ENCODE data around the gene PACS1.
A peak's percentile ranks its signal among the peaks of the same experiment; 100 is the strongest.
"Not testable (repeated sequence)": the region's sequence is repeated elsewhere in the genome, so short reads cannot be mapped to it uniquely, and the experiment has no call there.

The PACS1 gene

DNA sequence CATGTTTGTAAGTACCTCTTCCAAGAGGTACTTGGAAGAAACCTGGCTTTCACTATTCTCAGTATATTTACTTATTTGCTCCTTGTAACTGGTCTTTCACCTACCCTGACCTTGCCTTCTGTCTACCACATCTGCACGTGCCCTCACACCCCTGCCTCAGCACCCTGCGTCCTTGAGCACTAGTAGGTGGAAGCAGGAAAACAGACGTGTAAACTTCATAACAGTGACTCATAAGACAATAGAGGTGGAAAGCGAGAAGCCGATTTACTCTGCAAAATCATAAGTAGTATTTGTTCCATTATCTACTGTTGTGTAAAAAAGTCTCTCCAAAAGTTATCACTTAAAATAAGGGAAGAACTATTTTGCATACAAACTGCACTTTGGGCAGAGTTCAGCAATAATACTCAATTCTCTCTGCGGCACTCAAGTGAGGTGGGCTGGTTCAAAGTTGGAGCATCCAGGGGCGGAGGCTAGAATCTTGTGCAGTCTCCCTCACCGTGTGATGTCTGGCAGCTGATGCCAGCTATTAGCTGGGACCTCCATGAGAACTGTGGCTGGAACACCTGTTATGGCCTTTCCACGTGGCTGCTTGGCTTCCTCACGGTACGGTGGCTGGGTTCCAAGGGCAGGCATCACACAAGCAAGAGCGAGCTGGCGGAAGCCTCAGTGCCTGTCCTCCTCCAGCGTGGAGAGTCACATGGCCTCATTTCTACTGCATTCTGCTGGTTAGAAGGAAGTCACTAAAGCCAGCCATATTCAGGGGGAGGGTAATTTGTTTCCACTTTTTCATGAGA, 30.4 kb downstream of the PACS1 start:
- Histone ChIP-seq H3K4me1 (ENCODE audit: insufficient read depth, low read length) (peaks cover 6% of the 10 kb centered on the region; the same call in 1 of the 2 replicates), H3K4me3 (ENCODE audit: low read length) (no peak overlapping the region), H3K36me3 (ENCODE audit: insufficient read depth, low read length) (no peaks in the 10 kb centered on the region), H3K27ac (ENCODE audit: low read depth, low read length) (no peak overlapping the region), H3K9ac (ENCODE audit: low read depth, low read length) (no peak overlapping the region), H3K27me3 (ENCODE audit: insufficient read depth, low read length) (no peaks in the 10 kb centered on the region), H3K9me3 (ENCODE audit: insufficient read depth, low read depth, low read length) (no peaks in the 10 kb centered on the region)
- 90% methylated on average over 12 of the region's 14 CpGs for WGBS

DNA sequence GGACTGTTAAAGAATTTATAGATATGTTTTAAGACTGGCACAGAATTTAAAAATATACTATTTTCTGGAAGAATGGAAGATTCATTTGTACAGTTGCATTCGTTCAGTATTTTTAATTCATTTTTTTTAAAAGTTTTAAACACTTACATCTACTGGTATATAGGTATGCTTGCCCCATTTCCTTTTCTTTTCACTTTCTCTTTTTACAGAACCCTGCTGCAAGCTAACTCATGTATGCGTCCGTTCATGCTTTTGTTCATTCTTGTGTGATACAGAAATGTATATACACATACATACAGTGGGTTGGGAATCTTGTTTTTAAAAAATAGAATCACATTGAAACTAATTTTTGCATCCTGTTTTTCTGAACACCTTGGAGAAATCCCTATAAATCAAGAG, 31.0 kb downstream of the PACS1 start:
- Histone ChIP-seq H3K4me3 (ENCODE audit: low read length) (no peak overlapping the region), H3K9ac (ENCODE audit: low read depth, low read length) (no peak overlapping the region), H3K27ac (ENCODE audit: low read depth, low read length) (no peak overlapping the region), H3K27me3 (ENCODE audit: insufficient read depth, low read length) (no peaks in the 10 kb centered on the region), H3K9me3 (ENCODE audit: insufficient read depth, low read depth, low read length) (no peaks in the 10 kb centered on the region), H3K36me3 (ENCODE audit: insufficient read depth, low read length) (no peaks in the 10 kb centered on the region), H3K4me1 (ENCODE audit: insufficient read depth, low read length) (peaks cover 6% of the 10 kb centered on the region; the same call in 1 of the 2 replicates)
- WGBS, result no CpG with 5 or more reads among the region's 3 CpGs

DNA sequence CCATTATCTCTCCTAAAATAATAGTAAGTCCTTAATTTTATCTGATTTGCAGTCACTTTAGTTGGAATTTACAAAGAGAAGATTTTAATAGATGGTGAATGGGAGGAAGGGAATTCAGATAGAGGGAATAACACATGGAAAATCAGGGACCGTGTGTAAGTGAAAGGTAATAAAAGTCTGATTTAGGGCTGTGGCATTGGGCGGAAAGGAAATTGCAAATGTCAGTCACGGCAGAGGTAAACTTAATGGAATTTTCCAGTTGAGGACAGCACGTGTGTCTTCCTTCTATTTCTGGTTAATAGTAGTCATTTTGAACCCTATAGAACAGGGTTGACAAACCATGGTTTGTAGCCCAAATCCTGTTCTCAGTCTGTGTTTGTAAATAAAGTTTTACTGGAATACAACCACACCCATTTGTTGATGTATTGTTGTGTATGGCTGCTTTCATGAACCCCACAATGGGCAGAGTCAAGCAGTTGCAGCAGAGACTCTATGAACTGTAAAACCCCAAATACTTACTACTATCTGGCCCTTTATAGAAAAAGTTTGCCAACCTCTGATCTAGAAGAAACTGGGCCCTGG, 34.1 kb downstream of the PACS1 start:
- Histone ChIP-seq H3K4me3 (ENCODE audit: low read length) (no peak overlapping the region), H3K36me3 (ENCODE audit: insufficient read depth, low read length) (no peaks in the 10 kb centered on the region), H3K4me1 (ENCODE audit: insufficient read depth, low read length) (peaks cover 18% of the 10 kb centered on the region), H3K27ac (ENCODE audit: low read depth, low read length) (no peak overlapping the region), H3K27me3 (ENCODE audit: insufficient read depth, low read length) (no peaks in the 10 kb centered on the region), H3K9me3 (ENCODE audit: insufficient read depth, low read depth, low read length) (no peaks in the 10 kb centered on the region), H3K9ac (ENCODE audit: low read depth, low read length) (no peak overlapping the region)
- 91% methylated on average over 4 of the region's 4 CpGs for WGBS

DNA sequence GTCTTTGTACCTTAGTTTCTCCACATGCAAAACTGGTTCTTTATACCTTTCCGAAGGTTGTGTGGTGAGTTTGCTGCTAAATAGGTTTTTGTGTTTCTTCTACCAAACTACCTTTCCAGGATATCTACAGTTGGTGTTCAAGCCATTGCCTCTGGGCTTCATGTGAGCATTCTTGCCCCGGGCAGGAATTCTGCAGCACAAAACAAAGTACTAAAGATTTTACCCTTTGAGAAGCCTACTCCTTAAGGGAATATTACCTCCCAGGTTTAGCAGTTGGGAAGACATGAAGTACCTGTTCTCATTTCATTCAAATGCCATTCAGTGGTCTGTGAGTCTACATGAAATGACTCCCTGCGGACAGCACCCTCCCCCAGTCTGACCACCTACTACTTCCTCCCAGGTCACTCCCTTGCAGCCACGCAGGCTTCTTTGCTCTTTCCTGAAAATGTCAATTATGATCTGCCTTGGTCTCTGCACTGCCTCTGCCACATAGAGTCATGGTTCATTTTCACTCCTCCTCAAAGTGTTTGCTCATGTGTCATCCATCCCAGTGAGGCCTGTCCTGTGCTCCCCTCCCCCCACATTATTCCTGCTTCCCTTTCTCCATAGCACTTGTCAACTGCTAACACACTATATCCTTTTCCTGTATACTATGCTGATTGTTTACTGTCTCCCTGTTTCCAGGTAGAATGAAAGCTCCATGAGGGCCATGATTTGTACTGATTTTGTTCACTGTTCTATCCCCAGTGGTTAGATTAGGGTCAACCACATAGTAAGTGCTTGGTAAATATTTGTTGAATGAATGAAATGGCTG, 36.9 kb downstream of the PACS1 start:
- H3K27ac ChIP-seq (ENCODE audit: low read depth, low read length), result peak overlapping the region; percentile 47; the same call in 1 of the 2 replicates

DNA sequence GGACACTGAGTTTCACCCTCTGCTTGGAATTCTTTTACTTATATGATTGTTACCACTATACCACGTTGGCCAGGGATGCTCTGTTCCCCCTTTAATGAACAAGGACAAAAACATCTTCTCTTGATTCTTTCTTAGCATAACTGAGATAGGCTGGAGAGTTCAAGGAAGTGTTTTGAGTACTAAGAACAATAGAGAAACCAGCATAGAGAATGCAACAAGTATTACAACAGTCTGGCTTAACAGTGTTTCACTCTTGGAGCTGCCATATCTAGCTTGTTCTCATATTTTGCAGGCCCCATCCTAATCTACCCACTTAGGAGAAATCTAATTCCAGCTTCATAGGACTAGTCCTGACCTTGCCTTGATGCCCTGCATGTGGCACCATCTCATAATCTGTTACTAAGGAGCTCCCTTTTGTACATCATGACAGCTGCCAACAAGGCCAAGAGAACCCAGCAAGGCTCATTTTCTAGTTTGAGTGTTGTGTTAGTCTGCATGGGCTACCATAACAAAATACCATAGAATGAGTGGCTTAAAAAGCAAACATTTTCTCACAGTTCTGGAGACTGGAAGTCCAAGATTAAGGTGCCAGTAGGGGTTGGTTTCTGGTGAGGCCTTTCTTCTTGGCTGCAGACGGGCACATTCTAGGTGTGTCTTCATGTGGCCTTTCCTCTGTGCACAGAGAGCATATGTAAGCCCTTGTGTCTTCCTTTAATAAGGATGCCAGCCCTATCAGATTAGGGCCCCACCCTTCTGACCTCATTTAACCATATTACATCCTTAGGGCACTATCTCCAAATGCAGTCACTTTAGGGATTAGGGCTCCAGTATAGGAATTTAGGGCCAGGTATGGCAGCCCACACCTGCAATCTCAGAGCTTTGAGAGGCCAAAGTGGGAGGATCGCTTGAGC, 37.8 kb downstream of the PACS1 start:
- 89% methylated on average over 3 of the region's 3 CpGs for WGBS
- Histone ChIP-seq H3K4me3 (ENCODE audit: low read length) (no peak overlapping the region), H3K4me1 (ENCODE audit: insufficient read depth, low read length) (peaks cover 29% of the 10 kb centered on the region), H3K9me3 (ENCODE audit: insufficient read depth, low read depth, low read length) (no peaks in the 10 kb centered on the region), H3K36me3 (ENCODE audit: insufficient read depth, low read length) (no peaks in the 10 kb centered on the region), H3K27ac (ENCODE audit: low read depth, low read length) (no peak overlapping the region), H3K27me3 (ENCODE audit: insufficient read depth, low read length) (no peaks in the 10 kb centered on the region), H3K9ac (ENCODE audit: low read depth, low read length) (no peak overlapping the region)

More for the DNA sequence above, 36.9 kb downstream of the PACS1 start:
- H3K4me1 ChIP-seq (ENCODE audit: insufficient read depth, low read length), result peaks cover 20% of the 10 kb centered on the region
- H3K9ac ChIP-seq (ENCODE audit: low read depth, low read length), result no peak overlapping the region
- no peaks in the 10 kb centered on the region for H3K9me3 ChIP-seq (ENCODE audit: insufficient read depth, low read depth, low read length)
- no peaks in the 10 kb centered on the region for H3K27me3 ChIP-seq (ENCODE audit: insufficient read depth, low read length)
- H3K36me3 ChIP-seq (ENCODE audit: insufficient read depth, low read length), result no peaks in the 10 kb centered on the region
- no peak overlapping the region for H3K4me3 ChIP-seq (ENCODE audit: low read length)
- WGBS, result 51% methylated on average over 3 of the region's 4 CpGs

DNA sequence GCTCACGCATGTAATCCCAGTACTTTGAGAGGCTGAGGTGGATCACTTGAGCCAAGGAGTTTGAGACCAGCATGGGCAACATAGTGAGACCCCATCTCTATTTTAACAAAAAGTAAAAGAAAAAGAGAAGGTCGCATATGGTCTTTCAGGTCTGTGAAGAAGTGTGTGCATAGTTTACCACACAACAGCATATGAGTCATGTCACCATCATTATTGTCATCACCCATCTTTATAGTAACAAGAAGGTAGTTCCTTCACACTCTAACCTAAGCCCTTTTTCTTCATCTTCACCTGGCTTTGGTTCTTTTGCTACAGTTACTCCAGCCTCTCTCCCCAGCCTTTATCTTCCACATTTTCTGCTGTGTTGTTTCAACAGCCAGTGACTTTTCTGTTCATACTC, 39.2 kb downstream of the PACS1 start:
- Histone ChIP-seq H3K9me3 (ENCODE audit: insufficient read depth, low read depth, low read length) (no peaks in the 10 kb centered on the region), H3K27ac (ENCODE audit: low read depth, low read length) (no peak overlapping the region), H3K4me3 (ENCODE audit: low read length) (no peak overlapping the region), H3K27me3 (ENCODE audit: insufficient read depth, low read length) (no peaks in the 10 kb centered on the region), H3K36me3 (ENCODE audit: insufficient read depth, low read length) (no peaks in the 10 kb centered on the region), H3K4me1 (ENCODE audit: insufficient read depth, low read length) (peaks cover 35% of the 10 kb centered on the region), H3K9ac (ENCODE audit: low read depth, low read length) (no peak overlapping the region)
- WGBS, result 92% methylated on average over 1 of the region's 2 CpGs

DNA sequence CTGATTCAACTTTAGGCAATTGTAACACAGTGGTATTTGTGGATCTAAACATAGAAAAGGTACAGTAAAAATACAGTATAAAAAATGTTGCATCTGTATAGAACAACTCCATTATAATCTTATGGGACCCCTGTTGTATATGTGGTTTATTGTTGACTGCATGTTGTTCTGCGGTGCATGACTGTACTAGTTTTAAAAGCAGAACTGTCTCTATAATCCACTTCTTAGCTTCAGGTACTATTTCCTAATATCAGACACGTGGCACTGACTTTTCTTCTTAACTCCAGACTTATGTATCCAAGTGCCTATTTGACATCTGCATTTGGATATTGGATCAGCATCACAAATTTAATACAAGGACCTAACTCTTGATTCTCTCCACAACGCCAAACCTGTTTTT, 41.1 kb downstream of the PACS1 start:
- no peak overlapping the region for H3K27ac ChIP-seq (ENCODE audit: low read depth, low read length)
- peaks cover 45% of the 10 kb centered on the region for H3K4me1 ChIP-seq (ENCODE audit: insufficient read depth, low read length)
- H3K9ac ChIP-seq (ENCODE audit: low read depth, low read length), result no peak overlapping the region

DNA sequence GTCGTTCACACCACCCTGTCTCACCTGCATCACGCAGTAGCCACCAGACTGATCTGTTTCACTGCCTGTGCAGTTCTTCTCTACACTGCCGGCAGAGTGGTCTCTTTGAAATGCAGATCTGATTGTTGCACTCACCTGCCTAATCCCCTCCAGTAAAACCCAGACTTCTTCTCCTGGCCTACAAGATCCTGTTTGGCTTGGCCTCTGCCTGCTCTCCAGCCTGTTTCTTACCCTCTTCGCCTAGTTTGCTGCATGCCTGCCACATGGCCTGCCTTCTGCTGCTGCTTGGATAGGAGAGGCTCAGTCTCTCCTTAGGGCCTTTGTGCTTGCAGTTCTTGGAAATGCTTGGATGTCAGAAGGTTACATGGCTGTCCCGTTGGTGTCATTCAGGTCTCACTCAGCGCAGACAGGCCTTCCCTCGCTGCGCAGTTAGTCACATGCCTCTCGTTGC, 42.0 kb downstream of the PACS1 start:
- no peaks in the 10 kb centered on the region for H3K27me3 ChIP-seq (ENCODE audit: insufficient read depth, low read length)
- 72% methylated on average over 9 of the region's 9 CpGs for WGBS
- no peaks in the 10 kb centered on the region for H3K9me3 ChIP-seq (ENCODE audit: insufficient read depth, low read depth, low read length)
- H3K4me3 ChIP-seq (ENCODE audit: low read length), result no peak overlapping the region
- H3K36me3 ChIP-seq (ENCODE audit: insufficient read depth, low read length), result no peaks in the 10 kb centered on the region
- H3K27ac ChIP-seq (ENCODE audit: low read depth, low read length), result no peak overlapping the region
- H3K9ac ChIP-seq (ENCODE audit: low read depth, low read length), result no peak overlapping the region
- peaks cover 40% of the 10 kb centered on the region for H3K4me1 ChIP-seq (ENCODE audit: insufficient read depth, low read length)

More for the DNA sequence above, 41.1 kb downstream of the PACS1 start:
- H3K36me3 ChIP-seq (ENCODE audit: insufficient read depth, low read length), result no peaks in the 10 kb centered on the region
- no peaks in the 10 kb centered on the region for H3K27me3 ChIP-seq (ENCODE audit: insufficient read depth, low read length)
- no peaks in the 10 kb centered on the region for H3K9me3 ChIP-seq (ENCODE audit: insufficient read depth, low read depth, low read length)
- WGBS, result 93% methylated on average over 3 of the region's 3 CpGs
- no peak overlapping the region for H3K4me3 ChIP-seq (ENCODE audit: low read length)

DNA sequence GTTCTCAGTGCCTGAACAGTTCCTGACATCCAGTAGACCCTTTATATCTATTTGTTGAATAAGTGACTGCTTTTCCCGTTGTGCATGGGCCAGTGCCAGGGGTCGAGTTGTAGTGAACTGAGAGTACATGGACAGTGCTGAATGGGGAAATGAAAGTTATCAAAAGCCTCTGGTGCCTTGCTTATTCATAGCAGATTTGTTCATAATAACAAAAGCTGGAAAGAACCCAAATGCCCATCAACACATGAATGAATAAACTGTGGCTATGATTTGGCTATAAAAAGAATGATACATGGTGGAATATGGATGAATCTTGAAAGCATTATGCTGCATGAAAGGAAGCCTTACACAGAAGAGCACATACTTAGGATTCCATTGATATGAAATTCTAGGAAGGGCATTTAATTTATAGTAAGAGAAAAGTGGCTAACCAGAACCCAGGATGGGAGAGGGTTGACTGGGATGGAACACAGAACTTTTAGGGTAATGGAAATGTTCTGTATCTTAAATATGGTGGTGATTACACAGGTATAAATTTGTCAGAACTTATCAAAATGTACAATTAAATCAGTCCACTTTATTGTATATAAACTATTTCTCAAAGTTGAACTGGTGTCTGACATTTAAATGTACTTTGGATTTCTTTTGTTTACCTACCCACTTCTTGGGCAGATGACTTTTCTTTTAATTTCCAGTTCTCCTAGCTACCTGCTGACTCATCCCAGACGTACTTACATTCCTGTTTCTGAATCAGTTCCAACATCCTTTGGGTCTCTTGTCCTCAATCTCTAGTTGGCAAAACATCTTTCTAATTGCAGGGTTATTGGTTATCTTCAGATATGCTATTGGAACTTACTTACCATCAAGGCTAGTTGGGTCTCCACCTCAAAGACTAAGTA, 42.8 kb downstream of the PACS1 start:
- Histone ChIP-seq H3K9ac (ENCODE audit: low read depth, low read length) (no peak overlapping the region), H3K4me3 (ENCODE audit: low read length) (no peak overlapping the region), H3K27ac (ENCODE audit: low read depth, low read length) (no peak overlapping the region), H3K4me1 (ENCODE audit: insufficient read depth, low read length) (peaks cover 35% of the 10 kb centered on the region), H3K9me3 (ENCODE audit: insufficient read depth, low read depth, low read length) (no peaks in the 10 kb centered on the region), H3K36me3 (ENCODE audit: insufficient read depth, low read length) (no peaks in the 10 kb centered on the region), H3K27me3 (ENCODE audit: insufficient read depth, low read length) (no peaks in the 10 kb centered on the region)
- WGBS, result 80% methylated on average over 3 of the region's 3 CpGs

DNA sequence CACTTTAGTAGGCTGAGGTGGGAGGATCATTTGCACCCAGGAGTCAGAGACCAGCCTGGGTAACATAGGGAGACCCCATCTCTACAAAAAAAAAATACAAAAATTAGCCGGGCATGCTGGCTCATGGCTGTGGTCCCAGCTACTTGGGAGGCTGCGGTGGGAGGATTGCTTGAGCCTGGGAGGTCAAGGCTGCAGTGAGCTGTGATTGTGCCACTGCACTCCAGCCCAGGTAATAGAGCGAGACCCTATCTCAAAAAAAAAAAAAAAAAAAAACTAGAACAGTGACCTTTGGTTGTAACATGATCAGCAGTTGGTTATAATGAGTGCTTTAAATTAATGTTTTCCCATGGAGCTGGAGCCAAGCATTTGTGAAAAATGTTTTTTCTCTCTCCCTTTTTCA, 44.9 kb downstream of the PACS1 start:
- H3K4me3 ChIP-seq (ENCODE audit: low read length); H3K36me3 ChIP-seq (ENCODE audit: insufficient read depth, low read length); H3K9me3 ChIP-seq (ENCODE audit: insufficient read depth, low read depth, low read length); H3K9ac ChIP-seq (ENCODE audit: low read depth, low read length); H3K27ac ChIP-seq (ENCODE audit: low read depth, low read length); H3K27me3 ChIP-seq (ENCODE audit: insufficient read depth, low read length): not testable (repeated sequence)
- WGBS, result 91% methylated on average over 2 of the region's 3 CpGs
- H3K4me1 ChIP-seq (ENCODE audit: insufficient read depth, low read length), result peaks cover 49% of the 10 kb centered on the region
